K562 treated with DMSO at 1 percent for 24 hours (cell line): Measurements from ENCODE around the gene FUBP3. TPM values are rescaled to one million over a fixed set of nuclear protein-coding genes. Genes with fewer than 3 reads are reported as not detected.

Experiments used
- total RNA-seq: library from RNA; unstranded; fragments of 300-600 nt; gene quantifications from 2 replicates; pipeline ENCODE4 v1.2.3, GENCODE V29; 2022; ENCODE audit warnings: low read depth; ENCODE audit not compliant: insufficient read depth

The FUBP3 gene, protein sequence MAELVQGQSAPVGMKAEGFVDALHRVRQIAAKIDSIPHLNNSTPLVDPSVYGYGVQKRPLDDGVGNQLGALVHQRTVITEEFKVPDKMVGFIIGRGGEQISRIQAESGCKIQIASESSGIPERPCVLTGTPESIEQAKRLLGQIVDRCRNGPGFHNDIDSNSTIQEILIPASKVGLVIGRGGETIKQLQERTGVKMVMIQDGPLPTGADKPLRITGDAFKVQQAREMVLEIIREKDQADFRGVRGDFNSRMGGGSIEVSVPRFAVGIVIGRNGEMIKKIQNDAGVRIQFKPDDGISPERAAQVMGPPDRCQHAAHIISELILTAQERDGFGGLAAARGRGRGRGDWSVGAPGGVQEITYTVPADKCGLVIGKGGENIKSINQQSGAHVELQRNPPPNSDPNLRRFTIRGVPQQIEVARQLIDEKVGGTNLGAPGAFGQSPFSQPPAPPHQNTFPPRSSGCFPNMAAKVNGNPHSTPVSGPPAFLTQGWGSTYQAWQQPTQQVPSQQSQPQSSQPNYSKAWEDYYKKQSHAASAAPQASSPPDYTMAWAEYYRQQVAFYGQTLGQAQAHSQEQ
- total RNA-seq, result 30.2 and 32.5 TPM in 2 replicates

DNA sequence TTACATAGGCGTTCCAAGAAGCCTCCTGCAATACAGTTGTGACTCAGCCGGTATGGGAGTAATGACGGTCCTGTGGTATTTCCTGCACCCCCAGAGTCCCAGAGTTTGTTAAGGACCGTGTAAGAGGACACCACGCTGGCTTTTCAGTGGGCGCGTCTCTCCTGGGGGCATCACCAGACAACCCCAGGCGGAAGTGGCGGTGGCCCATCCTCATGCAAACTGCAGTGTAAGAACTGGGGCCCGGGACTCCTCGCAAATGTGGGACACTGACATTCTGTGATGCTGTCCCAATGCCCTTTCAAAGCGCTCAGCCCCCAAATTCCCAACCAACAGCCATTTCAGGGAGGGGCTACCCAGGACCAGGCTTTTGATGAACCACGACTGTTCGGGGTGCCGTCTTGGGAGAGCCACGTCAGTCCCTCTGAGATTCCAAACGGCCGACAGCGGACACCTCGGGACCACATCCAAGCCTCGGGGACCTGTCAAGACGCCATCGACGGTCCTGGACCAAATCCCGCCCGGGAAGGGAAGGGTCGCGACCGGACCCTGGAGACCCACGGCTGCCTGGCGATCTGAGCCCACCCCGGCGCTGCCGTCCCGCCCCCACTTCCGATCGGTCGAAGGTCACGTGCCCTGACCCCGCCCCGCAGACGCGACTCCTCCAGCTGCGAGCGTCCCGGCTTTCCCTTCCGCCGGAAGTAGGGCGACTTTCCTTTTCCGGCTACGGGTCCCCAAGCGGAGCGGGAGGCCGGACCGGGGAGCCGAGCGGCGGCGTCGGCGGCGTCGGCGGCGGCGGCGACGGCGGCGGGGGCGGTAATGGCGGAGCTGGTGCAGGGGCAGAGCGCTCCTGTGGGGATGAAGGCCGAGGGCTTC is at the start of gene FUBP3:
Gene FUBP3, plus strand, starts transcription at position 713 of the 873 bp plus-strand sequence. Its CDS starts 104 bp downstream, at position 817.

DNA sequence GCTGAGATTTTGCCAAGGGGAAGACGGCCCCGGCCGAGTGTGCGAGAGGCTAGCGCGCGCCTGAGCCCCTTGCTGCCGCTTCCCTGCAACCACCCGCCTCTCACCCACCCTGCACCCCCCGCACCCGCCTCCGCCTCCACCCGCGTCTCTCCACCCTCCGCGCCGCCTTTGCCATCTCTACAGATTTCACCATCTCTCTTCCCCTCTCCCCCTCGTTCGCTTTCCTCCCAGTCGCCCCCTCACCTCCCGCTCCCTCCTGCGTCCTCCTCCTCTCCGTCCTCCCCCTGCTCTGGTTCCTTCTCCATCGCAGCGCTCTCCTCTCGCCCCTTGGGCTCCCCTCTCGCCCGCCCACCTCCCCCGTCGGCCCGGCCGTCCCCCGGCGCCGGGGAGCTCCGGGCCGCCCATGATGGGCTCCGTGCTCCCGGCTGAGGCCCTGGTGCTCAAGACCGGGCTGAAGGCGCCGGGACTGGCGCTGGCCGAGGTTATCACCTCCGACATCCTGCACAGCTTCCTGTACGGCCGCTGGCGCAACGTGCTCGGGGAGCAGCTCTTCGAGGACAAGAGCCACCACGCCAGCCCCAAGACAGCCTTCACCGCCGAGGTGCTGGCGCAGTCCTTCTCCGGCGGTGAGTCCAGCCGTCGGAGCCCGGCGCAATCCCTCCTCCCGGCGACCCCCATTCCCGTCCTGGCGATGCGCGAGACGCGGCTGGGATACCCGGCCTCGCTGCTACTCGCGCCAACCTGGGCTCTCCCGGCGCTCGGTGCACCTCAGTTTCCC is 85.1 kb downstream of the FUBP3 start, which contains the start of gene PRDM12:
Gene PRDM12, plus strand, starts transcription at position 344 of the 778 bp plus-strand sequence. Its CDS starts 60 bp downstream, at position 404.

Other genes with a start within 250 kb of the FUBP3 start
- 39.2 and 51.3 TPM in 2 replicates for gene ASS1, start 134.6 kb upstream of the FUBP3 start, total RNA-seq
- gene PRDM12, start 85.0 kb downstream of the FUBP3 start, total RNA-seq, result 0.24 and 0.27 TPM in 2 replicates
- 21.5 and 24.0 TPM in 2 replicates for gene EXOSC2, start 114.2 kb downstream of the FUBP3 start, total RNA-seq